IMR-90 (cell line): ENCODE results near the gene PRKAB1.

Experiments used
- BHLHE40 ChIP-seq: fragments of 150-350 bp; IDR thresholded peaks from 2 replicates; pipeline ENCODE4 v1.6.1; 2016; ENCODE audit warnings: mild to moderate bottlenecking, low read depth, low read length
- CTCF ChIP-seq: conservative IDR thresholded peaks from 2 replicates; pipeline ENCODE4 v1.5.1; 2012; ENCODE audit warnings: mild to moderate bottlenecking, low read depth, low read length, improper control_type of control experiment
- FOS ChIP-seq: fragments of 150-350 bp; IDR thresholded peaks from 2 replicates; pipeline ENCODE4 v1.6.1; 2016; ENCODE audit warnings: low read depth, low read length
- POLR2A ChIP-seq: IDR thresholded peaks from 2 replicates; pipeline ENCODE4 v1.6.1; 2012; ENCODE audit warnings: mild to moderate bottlenecking, low read depth, low read length
- RAD21 ChIP-seq: IDR thresholded peaks from 2 replicates; pipeline ENCODE4 v1.6.1; 2012; ENCODE audit warnings: low read length, improper control_type of control experiment
- RCOR1 ChIP-seq: IDR thresholded peaks from 2 replicates; pipeline ENCODE4 v1.6.1; 2012; ENCODE audit warnings: mild to moderate bottlenecking, low read length, improper control_type of control experiment; ENCODE audit not compliant: insufficient replicate concordance
- SMC3 ChIP-seq: fragments of 150-350 bp; IDR thresholded peaks from 2 replicates; pipeline ENCODE4 v1.6.1; 2016; ENCODE audit warnings: low read depth, mild to moderate bottlenecking, antibody characterized with exemption, low read length, moderate library complexity
- USF2 ChIP-seq: fragments of 150-350 bp; IDR thresholded peaks from 2 replicates; pipeline ENCODE4 v1.6.1; 2017; ENCODE audit warnings: mild to moderate bottlenecking, antibody characterized with exemption, low read length, low read depth

- TF ChIP-seq USF2 = no peak
- TF ChIP-seq FOS = no peak
- no peak for TF ChIP-seq RCOR1
- TF ChIP-seq POLR2A = no peak
- no peak for TF ChIP-seq RAD21
- no peak for TF ChIP-seq CTCF
- TF ChIP-seq BHLHE40 = no peak
- TF ChIP-seq SMC3 = no peak
Measured at GRCh38 chr12:119692997-119693396, 25.1 kb downstream of the PRKAB1 start.
